Hematopoietic multipotent progenitor cell treated with erythropoietin and hydrocortisone succinate and interleukin-3 and kit ligand, for 4 days (in vitro differentiated cells): Measurements from ENCODE around the gene EFNA4.

Experiments used
- DNase-seq: peaks from one replicate; pipeline ENCODE4 v3.0.0-alpha.2; 2015

The EFNA4 gene

GRCh38 chr1:155075535-155075934, 12.0 kb downstream of the EFNA4 start:
- DNase-seq: no peak

GRCh38 chr1:155076371-155076770, 12.8 kb downstream of the EFNA4 start:
- no peak for DNase-seq

GRCh38 chr1:155077346-155077745, 13.8 kb downstream of the EFNA4 start:
- no peak for DNase-seq

- DNase-seq: no peak
Observed at GRCh38 chr1:155077758-155078445, 14.4 kb downstream of the EFNA4 start.

- peak; percentile 74 for DNase-seq
Observed at GRCh38 chr1:155078469-155079209, 15.1 kb downstream of the EFNA4 start, which contains the start of gene EFNA3. EFNA3 (plus strand) TSS chr1:155078837; CDS start chr1:155078942, 105 bp downstream.

GRCh38 chr1:155079210-155079486, 15.6 kb downstream of the EFNA4 start:
- no peak for DNase-seq

- DNase-seq: no peak
Observed at GRCh38 chr1:155079487-155080311, 16.2 kb downstream of the EFNA4 start.

- peak; percentile 55 for DNase-seq
Observed at GRCh38 chr1:155080312-155081228, 17.0 kb downstream of the EFNA4 start.

GRCh38 chr1:155081472-155082300, 18.1 kb downstream of the EFNA4 start:
- DNase-seq: no peak

GRCh38 chr1:155082301-155083051, 18.9 kb downstream of the EFNA4 start:
- no peak for DNase-seq

- DNase-seq: no peak
Observed at GRCh38 chr1:155083052-155083541, 19.6 kb downstream of the EFNA4 start.

- peak; percentile 77 for DNase-seq
Observed at GRCh38 chr1:155083865-155084721, 20.6 kb downstream of the EFNA4 start.

GRCh38 chr1:155084722-155085503, 21.4 kb downstream of the EFNA4 start:
- peak; percentile 98 for DNase-seq

- peak; percentile 72 for DNase-seq
Observed at GRCh38 chr1:155085504-155086127, 22.1 kb downstream of the EFNA4 start.

- DNase-seq: peak; percentile 85
Observed at GRCh38 chr1:155086128-155086741, 22.7 kb downstream of the EFNA4 start.

- no peak for DNase-seq
Observed at GRCh38 chr1:155086856-155087535, 23.5 kb downstream of the EFNA4 start.
